HEK293T (cell line): ENCODE results near the gene PTPRQ.

Source experiments
- CTCF ChIA-PET: fragments of 350-600 bp; formaldehyde crosslinking; extraction: SDS; loops from one replicate; lab custom pipeline; 2021; ENCODE audit warnings: antibody characterized with exemption, inconsistent platforms; lab: Yijun Ruan, JAX
- POLR2A ChIA-PET: fragments of 350-600 bp; formaldehyde crosslinking; extraction: SDS; loops from one replicate; lab custom pipeline; 2020; ENCODE audit warnings: antibody characterized with exemption, inconsistent platforms; lab: Yijun Ruan, JAX
- DNase-seq: peaks from one replicate; pipeline ENCODE4 v3.0.0; 2012; ENCODE audit warnings: mixed read lengths; ENCODE audit errors: extremely low spot score
- ARNT ChIP-seq: fragments of 450-650 bp; IDR thresholded peaks from 2 replicates; pipeline ENCODE4 v1.6.1; 2017; ENCODE audit warnings: mild to moderate bottlenecking
- BHLHE40 ChIP-seq: fragments of 450-650 bp; IDR thresholded peaks from 2 replicates; pipeline ENCODE4 v1.6.1; 2016; ENCODE audit warnings: mild to moderate bottlenecking, moderate library complexity, borderline replicate concordance
- CTBP1 ChIP-seq: fragments of 450-650 bp; IDR thresholded peaks from 2 replicates; pipeline ENCODE4 v1.6.1; 2016; ENCODE audit warnings: borderline replicate concordance
- ELF4 ChIP-seq: fragments of 450-650 bp; IDR thresholded peaks from 2 replicates; pipeline ENCODE4 v1.6.1; 2017; ENCODE audit warnings: antibody characterized with exemption
- FOXA1 ChIP-seq: fragments of 450-650 bp; IDR thresholded peaks from 2 replicates; pipeline ENCODE4 v1.6.1; 2016; ENCODE audit warnings: mild to moderate bottlenecking
- FOXK2 ChIP-seq: fragments of 450-650 bp; IDR thresholded peaks from 2 replicates; pipeline ENCODE4 v1.6.1; 2016; ENCODE audit warnings: mild to moderate bottlenecking
- FOXM1 ChIP-seq: fragments of 450-650 bp; IDR thresholded peaks from 2 replicates; pipeline ENCODE4 v1.6.1; 2017; ENCODE audit warnings: mild to moderate bottlenecking, borderline replicate concordance
- HDGF ChIP-seq: fragments of 450-650 bp; IDR thresholded peaks from 2 replicates; pipeline ENCODE4 v1.6.1; 2017; ENCODE audit warnings: antibody characterized with exemption, borderline replicate concordance
- L3MBTL2 ChIP-seq: fragments of 450-650 bp; conservative IDR thresholded peaks from 2 replicates; pipeline ENCODE4 v1.6.1; 2016; ENCODE audit warnings: mild to moderate bottlenecking
- LEF1 ChIP-seq: fragments of 450-650 bp; IDR thresholded peaks from 2 replicates; pipeline ENCODE4 v1.6.1; 2017; ENCODE audit warnings: mild to moderate bottlenecking, borderline replicate concordance
- NFRKB ChIP-seq: fragments of 450-650 bp; IDR thresholded peaks from 2 replicates; pipeline ENCODE4 v1.6.1; 2016; ENCODE audit warnings: mild to moderate bottlenecking, moderate library complexity
- PKNOX1 ChIP-seq: fragments of 450-650 bp; IDR thresholded peaks from 2 replicates; pipeline ENCODE4 v1.6.1; 2016
- SP1 ChIP-seq: fragments of 450-650 bp; IDR thresholded peaks from 2 replicates; pipeline ENCODE4 v1.6.1; 2017
- SUZ12 ChIP-seq: fragments of 450-650 bp; IDR thresholded peaks from 2 replicates; pipeline ENCODE4 v1.6.1; 2016; ENCODE audit warnings: mild to moderate bottlenecking
- TARDBP ChIP-seq: fragments of 450-650 bp; IDR thresholded peaks from 2 replicates; pipeline ENCODE4 v1.6.1; 2016
- ZNF384 ChIP-seq: fragments of 450-650 bp; IDR thresholded peaks from 2 replicates; pipeline ENCODE4 v1.6.1; 2016

The PTPRQ gene

GRCh38 chr12:80517655-80518054 is 73.6 kb downstream of the PTPRQ start:
- POLR2A ChIA-PET: no interaction called here
- TF ChIP-seq FOXA1 (no peak), LEF1 (no peak), TARDBP (no peak), FOXM1 (no peak), PKNOX1 (no peak), NFRKB (no peak), ELF4 (no peak), HDGF (no peak), SUZ12 (no peak), FOXK2 (no peak), ZNF384 (no peak), BHLHE40 (no peak), CTBP1 (no peak), SP1 (no peak)
- DNase-seq: no peak
- CTCF ChIA-PET: no interaction called here

GRCh38 chr12:80531646-80532045 is 87.6 kb downstream of the PTPRQ start:
- POLR2A ChIA-PET: no interaction called here
- no peak for TF ChIP-seq ARNT
- no peak for TF ChIP-seq CTBP1
- TF ChIP-seq HDGF: no peak
- TF ChIP-seq NFRKB: no peak
- no peak for TF ChIP-seq FOXM1
- no peak for TF ChIP-seq SP1
- TF ChIP-seq LEF1: no peak
- no peak for TF ChIP-seq PKNOX1
- TF ChIP-seq L3MBTL2: no peak
- no peak for TF ChIP-seq ZNF384
- TF ChIP-seq ELF4: no peak
- no peak for TF ChIP-seq FOXA1
- CTCF ChIA-PET: no interaction called here
- no peak for DNase-seq

GRCh38 chr12:80539029-80539428 is 95.0 kb downstream of the PTPRQ start:
- TF ChIP-seq PKNOX1 (no peak), LEF1 (no peak), ELF4 (no peak), SP1 (no peak), HDGF (no peak), SUZ12 (no peak), CTBP1 (no peak), FOXK2 (no peak), FOXA1 (no peak), NFRKB (no peak)
- DNase-seq: no peak
- ChIA-PET POLR2A (no interaction called here), CTCF (no interaction called here)

- no peak for TF ChIP-seq ELF4
- TF ChIP-seq SUZ12: no peak
- no peak for TF ChIP-seq FOXA1
- no peak for TF ChIP-seq L3MBTL2
- TF ChIP-seq ARNT: no peak
- TF ChIP-seq NFRKB: no peak
- TF ChIP-seq SP1: no peak
- TF ChIP-seq HDGF: no peak
- no peak for TF ChIP-seq CTBP1
- no peak for TF ChIP-seq PKNOX1
- no peak for TF ChIP-seq BHLHE40
- TF ChIP-seq FOXM1: no peak
- POLR2A ChIA-PET: no interaction called here
- CTCF ChIA-PET: no interaction called here
- no peak for DNase-seq
Measured at GRCh38 chr12:80549298-80549697, 105.3 kb downstream of the PTPRQ start.

GRCh38 chr12:80551897-80552296 is 107.9 kb downstream of the PTPRQ start:
- ChIA-PET CTCF (no interaction called here), POLR2A (no interaction called here)
- DNase-seq: no peak
- TF ChIP-seq HDGF: no peak
- no peak for TF ChIP-seq CTBP1
- no peak for TF ChIP-seq SP1
- no peak for TF ChIP-seq SUZ12
- no peak for TF ChIP-seq ELF4
- no peak for TF ChIP-seq BHLHE40
- TF ChIP-seq NFRKB: no peak
- TF ChIP-seq ARNT: no peak
- TF ChIP-seq ZNF384: no peak
- no peak for TF ChIP-seq L3MBTL2
- TF ChIP-seq LEF1: no peak
- TF ChIP-seq FOXK2: no peak
- no peak for TF ChIP-seq PKNOX1
- no peak for TF ChIP-seq TARDBP
- TF ChIP-seq FOXA1: no peak
- no peak for TF ChIP-seq FOXM1
